Activated CD4-positive, CD25-positive, alpha-beta regulatory T cell treated with anti-CD3 and anti-CD28 coated beads, Interleukin-2, amount 50 U/mL, for 16 hours (primary cell): ENCODE data around the gene GARS1.

Experiments used
- DNase-seq: peaks from one replicate; pipeline ENCODE4 v3.0.0-alpha.2; 2020; ENCODE audit warnings: low read depth, low spot score

GARS1 gene

GRCh38 chr7:30679664-30680063, 85.0 kb downstream of the GARS1 start:
- DNase-seq = no peak

- DNase-seq = no peak
Observed at GRCh38 chr7:30681331-30681797, 86.7 kb downstream of the GARS1 start.

- no peak for DNase-seq
Observed at GRCh38 chr7:30681815-30682211, 87.1 kb downstream of the GARS1 start.

DNA sequence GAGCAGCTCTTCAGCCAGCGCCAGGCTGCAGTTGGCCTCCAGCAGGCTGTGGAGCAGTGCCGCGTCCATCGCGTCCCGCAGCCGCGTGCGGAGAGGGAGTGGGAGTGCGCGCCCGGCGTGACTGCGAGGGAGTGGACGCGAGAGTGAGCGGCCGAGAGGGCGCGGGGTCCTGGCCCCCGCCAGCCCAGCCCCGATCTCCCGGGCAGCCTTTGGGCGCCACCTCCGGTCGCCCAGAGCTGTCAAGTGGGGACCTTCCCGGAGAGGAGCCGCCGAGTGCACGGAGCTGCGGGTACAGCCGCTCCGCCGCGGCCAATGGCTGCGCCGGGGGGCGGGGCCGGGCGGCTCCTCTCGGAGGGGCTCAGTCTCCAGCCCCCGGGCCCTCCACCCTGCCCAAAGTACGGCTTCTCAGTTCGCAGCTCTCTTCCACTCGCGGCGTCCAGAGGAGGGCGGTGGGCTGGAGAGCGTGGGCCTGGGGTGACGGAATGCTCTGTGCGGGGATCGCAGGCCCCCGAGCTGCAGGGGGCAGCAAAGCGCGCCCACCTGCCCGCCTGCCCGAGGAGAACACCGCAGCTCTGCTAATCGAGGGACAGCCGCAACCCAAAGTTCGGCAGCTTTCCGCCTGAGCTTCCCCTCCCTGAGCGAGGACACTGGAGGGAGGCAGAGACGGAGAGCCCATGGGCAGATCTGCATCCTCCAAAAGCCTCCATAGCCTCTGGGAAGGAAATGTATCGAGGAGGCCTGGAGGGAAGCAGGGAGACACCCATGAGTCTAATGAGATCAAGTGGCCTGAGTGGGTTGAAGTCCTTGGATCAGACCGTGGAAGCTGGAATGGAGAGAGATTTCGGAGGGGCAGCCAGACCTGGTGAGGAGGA, 87.8 kb downstream of the GARS1 start, which contains the start of gene CRHR2:
Gene CRHR2 (minus strand): TSS at position 245 of the 872 bp plus-strand sequence. CDS start 176 bp downstream, at position 69.
- no peak for DNase-seq

- no peak for DNase-seq
Observed at GRCh38 chr7:30683306-30683705, 88.6 kb downstream of the GARS1 start.
